GM19438 (cell line): ENCODE data around the gene KCNJ2.

Experiments used
- ATAC-seq: cut with Tn5 transposase; IDR thresholded peaks from one replicate; pipeline ENCODE4 v1.9.1; 2021; ENCODE audit warnings: low read depth; ENCODE audit not compliant: unreplicated experiment

Gene KCNJ2

GRCh38 chr17:70158180-70158579, 11.2 kb upstream of the KCNJ2 start:
- no peak for ATAC-seq

- no peak for ATAC-seq
Measured at GRCh38 chr17:70158591-70158990, 10.7 kb upstream of the KCNJ2 start.

GRCh38 chr17:70159980-70160379, 9.4 kb upstream of the KCNJ2 start:
- ATAC-seq, result no peak

GRCh38 chr17:70161519-70161918, 7.8 kb upstream of the KCNJ2 start:
- ATAC-seq, result no peak

GRCh38 chr17:70165383-70165782, 3.9 kb upstream of the KCNJ2 start:
- no peak for ATAC-seq

- no peak for ATAC-seq
Measured at GRCh38 chr17:70166615-70167014, 2.7 kb upstream of the KCNJ2 start.

- ATAC-seq, result peak; percentile 30
Measured at GRCh38 chr17:70168044-70168976, 1.0 kb upstream of the KCNJ2 start.

- no peak for ATAC-seq
Measured at GRCh38 chr17:70169709-70170597, 621 bp downstream of the KCNJ2 start.

- no peak for ATAC-seq
Measured at GRCh38 chr17:70171159-70171558, 1.8 kb downstream of the KCNJ2 start.

- ATAC-seq, result no peak
Measured at GRCh38 chr17:70172449-70172848, 3.1 kb downstream of the KCNJ2 start.

- ATAC-seq, result no peak
Measured at GRCh38 chr17:70172923-70173322, 3.6 kb downstream of the KCNJ2 start.

GRCh38 chr17:70173681-70174080, 4.3 kb downstream of the KCNJ2 start:
- no peak for ATAC-seq

GRCh38 chr17:70181376-70181775, 12.0 kb downstream of the KCNJ2 start:
- no peak for ATAC-seq

- ATAC-seq, result no peak
Measured at GRCh38 chr17:70181866-70182265, 12.5 kb downstream of the KCNJ2 start.

- no peak for ATAC-seq
Measured at GRCh38 chr17:70183508-70183907, 14.2 kb downstream of the KCNJ2 start.

- no peak for ATAC-seq
Measured at GRCh38 chr17:70184207-70184606, 14.9 kb downstream of the KCNJ2 start.

GRCh38 chr17:70184770-70185169, 15.4 kb downstream of the KCNJ2 start:
- ATAC-seq, result no peak

- ATAC-seq, result no peak
Measured at GRCh38 chr17:70185285-70185684, 16.0 kb downstream of the KCNJ2 start.

- ATAC-seq, result no peak
Measured at GRCh38 chr17:70187383-70187782, 18.1 kb downstream of the KCNJ2 start.

- no peak for ATAC-seq
Measured at GRCh38 chr17:70190959-70191805, 21.9 kb downstream of the KCNJ2 start.
